HG03439 (cell line): ENCODE measurements around the gene RNU6-9.
"Not testable (repeated sequence)": the region's sequence is repeated elsewhere in the genome, so short reads cannot be mapped to it uniquely, and the experiment has no call there.

Source experiments
- ATAC-seq: cut with Tn5 transposase; IDR thresholded peaks from one replicate; pipeline ENCODE4 v1.9.1; 2021; ENCODE audit warnings: mild to moderate bottlenecking, moderate library complexity; ENCODE audit not compliant: unreplicated experiment

Gene RNU6-9

DNA sequence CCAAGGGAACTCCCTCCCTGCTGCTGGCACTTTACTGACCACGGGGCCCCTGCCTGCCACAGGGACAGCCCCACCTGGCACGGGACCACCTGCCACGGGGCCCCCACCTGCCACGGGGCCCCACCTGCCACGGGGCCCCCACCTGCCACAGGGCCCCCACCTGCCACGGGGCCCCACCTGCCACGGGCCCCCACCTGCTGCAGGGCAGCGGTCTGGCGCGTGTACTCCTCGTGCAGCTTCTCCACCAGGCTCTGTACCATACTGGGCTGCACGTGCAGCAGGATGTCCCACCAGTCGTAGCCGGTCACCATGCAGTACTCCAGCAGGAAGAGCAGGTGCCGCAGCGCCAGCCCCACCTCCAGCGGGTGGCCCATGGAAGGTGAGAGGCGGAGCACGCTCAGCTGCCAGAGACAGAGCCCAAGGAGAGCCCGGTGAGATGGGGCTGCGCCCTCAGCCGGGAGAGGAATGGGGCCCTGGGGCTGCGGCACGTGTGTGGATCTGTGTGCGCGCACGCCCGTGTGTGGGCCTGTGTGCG, 16.4 kb upstream of the RNU6-9 start:
- ATAC-seq, result no peak

DNA sequence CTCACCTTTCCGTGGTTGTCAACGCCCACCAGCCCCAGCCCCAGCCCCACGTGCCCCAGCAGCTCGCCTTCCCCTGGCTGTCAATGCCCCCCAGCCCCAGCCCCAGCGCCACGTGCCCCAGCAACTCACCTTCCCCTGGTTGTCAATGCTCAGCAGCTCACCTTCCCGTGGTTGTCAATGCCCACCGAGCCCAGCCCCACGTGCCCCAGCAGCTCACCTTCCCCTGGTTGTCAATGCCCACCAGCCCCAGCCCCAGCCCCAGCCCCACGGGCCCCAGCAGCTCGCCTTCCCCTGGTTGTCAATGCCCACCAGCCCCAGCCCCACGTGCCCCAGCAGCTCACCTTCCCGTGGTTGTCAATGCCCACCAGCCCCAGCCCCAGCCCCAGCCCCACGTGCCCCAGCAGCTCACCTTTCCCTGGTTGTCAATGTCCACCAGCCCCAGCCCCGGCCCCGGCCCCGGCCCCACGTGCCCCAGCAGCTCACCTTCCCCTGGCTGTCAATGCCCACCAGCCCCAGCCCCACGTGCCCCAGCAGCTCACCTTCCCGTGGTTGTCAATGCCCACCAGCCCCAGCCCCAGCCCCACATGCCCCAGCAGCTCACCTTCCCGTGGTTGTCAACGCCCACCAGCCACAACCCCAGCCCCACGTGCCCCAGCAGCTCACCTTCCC, 15.2 kb upstream of the RNU6-9 start:
- ATAC-seq, result not testable (repeated sequence)

DNA sequence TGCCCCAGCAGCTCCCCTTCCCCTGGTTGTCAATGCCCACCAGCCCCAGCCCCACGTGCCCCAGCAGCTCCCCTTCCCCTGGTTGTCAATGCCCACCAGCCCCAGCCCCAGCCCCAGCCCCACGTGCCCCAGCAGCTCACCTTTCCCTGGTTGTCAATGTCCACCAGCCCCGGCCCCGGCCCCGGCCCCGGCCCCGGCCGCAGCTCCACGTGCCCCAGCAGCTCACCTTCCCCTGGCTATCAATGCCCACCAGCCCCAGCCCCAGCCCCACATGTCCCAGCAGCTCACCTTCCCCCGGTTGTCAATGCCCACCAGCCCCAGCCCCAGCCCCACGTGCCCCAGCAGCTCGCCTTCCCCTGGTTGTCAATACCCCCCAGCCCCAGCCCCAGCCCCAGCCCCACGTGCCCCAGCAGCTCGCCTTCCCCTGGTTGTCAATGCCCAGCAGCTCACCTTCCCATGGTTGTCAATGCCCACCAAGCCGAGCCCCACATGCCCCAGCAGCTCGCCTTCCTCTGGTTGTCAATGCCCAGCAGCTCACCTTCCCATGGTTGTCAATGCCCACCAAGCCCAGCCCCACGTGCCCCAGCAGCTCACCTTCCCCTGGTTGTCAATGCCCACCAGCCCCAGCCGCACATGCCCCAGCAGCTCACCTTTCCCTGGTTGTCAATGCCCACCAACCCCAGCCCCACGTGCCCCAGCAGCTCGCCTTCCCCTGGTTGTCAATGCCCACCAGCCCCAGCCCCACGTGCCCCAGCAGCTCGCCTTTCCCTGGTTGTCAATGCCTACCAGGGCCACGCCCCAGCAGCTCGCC, 14.3 kb upstream of the RNU6-9 start:
- not testable (repeated sequence) for ATAC-seq

DNA sequence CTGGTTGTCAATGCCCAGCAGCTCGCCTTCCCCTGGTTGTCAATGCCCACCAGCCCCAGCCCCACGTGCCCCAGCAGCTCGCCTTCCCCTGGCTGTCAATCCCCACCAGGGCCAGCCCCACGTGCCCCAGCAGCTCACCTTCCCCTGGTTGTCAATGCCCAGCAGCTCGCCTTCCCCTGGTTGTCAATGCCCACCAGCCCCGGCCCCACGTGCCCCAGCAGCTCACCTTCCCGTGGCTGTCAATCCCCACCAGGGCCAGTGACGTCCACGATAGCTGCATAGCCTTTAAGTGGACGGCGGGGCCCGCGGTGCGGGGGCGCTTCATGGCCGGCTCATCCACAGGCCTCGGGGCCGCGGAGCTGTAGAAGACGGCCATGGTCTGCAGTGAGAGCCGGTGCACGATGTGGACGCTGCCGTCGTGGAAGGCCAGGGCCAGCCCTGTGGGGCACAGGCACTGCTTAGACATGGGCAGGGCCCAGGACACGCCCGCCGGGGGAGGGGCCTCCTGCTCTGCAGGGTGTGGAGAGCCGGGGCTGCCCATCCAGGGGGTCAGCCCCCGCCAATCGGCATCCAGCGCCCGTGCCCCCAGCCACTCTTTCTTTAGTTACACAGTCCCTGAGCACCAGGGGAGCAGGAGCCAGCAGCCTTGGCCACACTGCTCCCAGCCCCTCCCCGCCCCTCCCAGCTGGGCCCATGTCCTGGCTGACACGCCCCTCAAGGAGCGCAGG, 13.4 kb upstream of the RNU6-9 start:
- ATAC-seq, result no peak

DNA sequence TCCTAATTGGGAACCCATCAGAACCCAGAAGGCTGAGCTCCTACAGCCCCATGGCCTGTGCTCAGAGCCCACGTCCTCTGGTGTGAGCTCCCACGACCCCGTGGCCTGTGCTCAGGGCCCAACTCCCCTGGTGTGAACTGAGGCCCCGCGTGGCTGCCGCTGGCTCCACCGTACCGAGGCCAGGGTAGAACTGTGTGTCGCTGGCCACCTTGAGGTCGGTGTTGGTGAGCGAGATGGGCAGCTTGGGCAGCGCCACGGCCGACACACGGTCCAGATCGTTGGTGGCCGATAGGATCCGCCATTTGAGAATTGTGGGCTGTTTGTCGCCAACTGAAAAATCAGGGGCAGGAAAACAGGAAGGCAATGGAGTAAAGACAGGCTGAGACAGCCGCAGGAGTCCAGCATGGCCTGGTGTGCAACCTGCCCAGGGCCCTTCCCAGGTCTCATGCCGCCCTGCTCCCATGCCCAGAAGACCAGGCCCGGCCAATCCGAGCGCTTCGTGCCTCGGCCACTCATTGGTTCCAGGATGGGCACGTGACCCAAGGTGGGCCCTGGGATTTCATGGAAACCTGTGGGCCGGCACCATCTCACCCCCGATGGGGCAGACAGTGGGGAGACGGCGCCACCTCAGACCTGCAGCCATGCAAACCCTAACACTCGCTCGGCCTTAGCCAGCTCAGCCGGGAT, 11.8 kb upstream of the RNU6-9 start:
- ATAC-seq, result no peak

DNA sequence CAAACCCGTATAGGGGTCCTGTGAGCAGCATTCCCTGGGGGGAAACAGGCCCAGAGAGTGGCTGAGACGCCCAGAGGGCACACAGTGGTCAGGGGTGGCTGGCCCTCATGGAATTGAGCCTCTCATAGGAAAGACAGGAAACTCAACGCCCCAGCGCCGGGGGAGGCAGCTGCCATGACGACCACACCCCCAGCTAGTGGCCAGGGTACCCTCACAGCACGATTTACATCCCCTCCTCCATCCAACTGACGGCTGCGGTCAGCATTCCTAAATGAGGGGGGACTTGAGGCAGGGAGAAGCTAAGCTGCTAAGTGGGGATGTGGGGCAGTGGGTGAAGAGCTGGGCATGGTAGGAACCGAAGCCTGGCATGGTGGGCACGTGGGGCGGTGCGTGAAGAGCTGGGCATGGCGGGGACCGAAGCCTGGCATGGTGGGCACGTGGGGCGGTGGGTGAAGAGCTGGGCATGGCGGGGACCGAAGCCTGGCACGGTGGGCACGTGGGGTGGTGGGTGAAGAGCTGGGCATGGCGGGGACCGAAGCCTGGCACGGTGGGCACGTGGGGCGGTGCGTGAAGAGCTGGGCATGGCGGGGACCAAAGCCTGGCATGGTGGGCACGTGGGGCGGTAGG, 10.3 kb upstream of the RNU6-9 start:
- no peak for ATAC-seq

DNA sequence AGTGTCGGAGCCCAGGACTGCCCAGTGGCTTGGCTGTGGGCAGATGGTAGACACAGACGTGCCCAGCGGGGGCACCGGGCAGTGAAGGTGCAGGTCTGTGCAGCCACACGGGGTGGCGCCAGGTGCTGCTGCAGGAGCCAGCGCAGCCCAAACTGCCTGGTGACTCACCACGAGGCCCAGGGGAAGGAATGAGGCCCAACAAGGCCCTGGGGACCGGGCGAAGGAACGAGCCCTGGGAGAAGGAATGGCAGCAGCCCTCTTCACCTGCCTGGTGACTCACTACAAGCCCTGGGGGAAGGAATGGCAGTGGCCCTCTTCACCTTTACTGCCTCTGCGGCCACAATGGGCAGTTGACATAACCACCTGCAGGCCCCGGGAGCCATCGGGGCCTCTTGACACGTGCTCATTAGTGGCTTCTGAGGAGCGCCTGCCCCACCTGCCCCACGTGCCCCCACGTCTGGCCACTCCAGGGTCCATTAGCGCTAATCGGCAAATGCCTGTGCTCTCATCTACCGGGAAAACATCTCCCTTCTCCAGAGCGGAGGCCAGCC, 9.5 kb upstream of the RNU6-9 start:
- ATAC-seq, result no peak

DNA sequence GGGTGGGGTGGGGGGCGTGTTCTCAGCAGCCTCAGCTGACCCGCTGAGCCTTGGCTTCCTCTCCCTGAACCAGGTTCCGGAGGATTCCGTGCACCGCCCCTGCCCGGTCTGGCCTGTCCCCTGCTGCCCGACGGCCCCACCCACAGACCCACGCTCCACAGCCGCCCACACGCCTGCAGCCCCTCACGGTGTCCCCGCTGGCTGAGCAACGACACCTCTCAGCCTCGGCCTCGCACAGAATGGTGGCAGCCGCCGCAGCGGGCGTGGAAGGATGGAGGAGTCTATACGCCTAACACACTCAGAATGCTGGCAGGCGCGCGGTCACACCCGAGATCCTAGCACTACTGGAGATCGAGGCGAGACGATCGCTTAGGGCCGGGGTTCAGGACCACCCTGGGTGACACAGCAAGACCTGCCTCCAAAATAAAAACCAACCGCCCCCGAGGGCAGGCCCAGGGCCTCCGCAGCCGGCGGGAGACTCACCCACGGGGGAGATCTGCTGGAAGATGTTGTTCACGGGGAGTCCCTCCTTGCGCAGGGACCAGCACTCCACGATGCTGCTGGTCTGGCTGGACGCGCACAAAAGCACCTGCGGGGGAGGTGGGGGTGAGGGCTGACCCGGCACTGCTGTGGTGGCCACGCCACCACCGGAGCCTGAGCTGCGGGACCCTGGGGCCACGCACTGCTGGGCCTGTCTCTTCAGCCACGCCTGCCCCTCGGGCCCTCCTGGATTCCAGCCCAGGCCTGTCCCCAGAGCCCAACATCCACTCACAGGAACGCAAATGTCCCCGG, 8.7 kb upstream of the RNU6-9 start:
- ATAC-seq, result no peak

DNA sequence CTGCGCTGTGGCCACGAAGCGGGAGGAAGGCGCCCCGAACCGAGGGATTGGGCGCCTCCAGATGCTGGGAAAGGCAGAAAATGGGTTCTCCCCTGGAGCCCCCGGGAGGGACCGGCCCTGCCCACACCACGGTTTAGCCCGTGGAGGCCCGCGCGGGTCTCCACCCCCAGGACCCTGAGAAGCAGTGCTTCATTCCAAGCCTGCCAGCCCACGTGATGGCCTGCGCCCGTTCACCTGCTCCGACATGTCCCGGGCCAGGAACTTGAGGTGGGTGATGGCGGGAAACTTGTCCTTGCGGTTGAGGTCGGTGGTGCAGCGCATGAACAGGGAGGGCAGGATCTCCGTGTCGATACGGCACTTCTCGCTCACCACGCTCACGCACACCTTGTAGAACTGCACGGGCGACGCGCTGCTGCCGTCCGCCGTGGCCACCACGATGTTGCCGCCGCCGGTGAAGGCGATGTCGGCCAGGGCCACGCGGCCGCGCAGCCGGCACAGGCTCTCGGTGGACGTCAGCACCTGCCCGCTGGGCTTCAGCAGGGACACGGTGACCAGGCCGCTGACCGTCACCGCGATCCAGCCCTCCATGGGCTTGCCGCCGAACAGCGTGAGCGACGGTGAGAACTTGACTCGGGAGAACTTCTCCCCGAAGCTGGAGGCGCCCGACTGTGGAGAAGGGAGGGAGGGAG, 7.6 kb upstream of the RNU6-9 start:
- no peak for ATAC-seq

DNA sequence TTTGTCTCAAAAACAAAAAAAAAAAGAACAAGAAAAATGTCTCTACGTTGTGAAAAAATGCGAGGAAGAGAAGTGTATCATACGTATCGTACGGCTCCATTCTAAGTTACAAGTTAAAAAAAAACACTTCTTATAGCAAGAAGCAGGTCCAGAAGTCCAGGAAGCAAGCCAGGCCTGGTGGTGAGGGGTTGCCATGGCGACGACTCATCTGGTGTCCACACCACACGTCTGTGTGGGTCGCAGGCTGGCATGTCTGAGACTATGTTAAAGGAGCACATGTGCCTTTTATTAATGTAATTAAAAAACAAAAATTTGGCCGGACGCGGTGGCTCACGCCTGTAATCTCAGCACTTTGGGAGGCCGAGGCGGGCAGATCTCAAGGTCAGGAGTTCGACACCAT, 6.2 kb upstream of the RNU6-9 start:
- no peak for ATAC-seq

DNA sequence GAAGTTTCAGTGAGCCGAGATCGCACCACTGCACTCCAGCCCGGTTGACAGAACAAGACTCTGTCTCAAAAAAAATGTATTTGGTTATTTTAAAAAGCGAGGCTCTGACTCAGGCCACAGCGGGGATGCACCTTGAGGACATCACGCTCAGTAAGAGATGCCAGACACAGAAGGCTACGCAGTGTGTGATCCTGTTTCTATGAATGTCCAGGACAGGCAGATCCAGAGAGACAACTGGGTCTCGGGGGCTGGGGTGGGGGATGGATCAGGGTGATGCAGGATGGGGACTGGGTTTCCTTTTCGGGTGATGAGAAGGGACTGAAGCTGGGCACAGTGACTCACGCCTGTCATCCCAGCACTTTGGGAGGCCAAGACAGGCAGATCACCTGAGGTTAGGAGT, 5.7 kb upstream of the RNU6-9 start:
- ATAC-seq, result no peak

DNA sequence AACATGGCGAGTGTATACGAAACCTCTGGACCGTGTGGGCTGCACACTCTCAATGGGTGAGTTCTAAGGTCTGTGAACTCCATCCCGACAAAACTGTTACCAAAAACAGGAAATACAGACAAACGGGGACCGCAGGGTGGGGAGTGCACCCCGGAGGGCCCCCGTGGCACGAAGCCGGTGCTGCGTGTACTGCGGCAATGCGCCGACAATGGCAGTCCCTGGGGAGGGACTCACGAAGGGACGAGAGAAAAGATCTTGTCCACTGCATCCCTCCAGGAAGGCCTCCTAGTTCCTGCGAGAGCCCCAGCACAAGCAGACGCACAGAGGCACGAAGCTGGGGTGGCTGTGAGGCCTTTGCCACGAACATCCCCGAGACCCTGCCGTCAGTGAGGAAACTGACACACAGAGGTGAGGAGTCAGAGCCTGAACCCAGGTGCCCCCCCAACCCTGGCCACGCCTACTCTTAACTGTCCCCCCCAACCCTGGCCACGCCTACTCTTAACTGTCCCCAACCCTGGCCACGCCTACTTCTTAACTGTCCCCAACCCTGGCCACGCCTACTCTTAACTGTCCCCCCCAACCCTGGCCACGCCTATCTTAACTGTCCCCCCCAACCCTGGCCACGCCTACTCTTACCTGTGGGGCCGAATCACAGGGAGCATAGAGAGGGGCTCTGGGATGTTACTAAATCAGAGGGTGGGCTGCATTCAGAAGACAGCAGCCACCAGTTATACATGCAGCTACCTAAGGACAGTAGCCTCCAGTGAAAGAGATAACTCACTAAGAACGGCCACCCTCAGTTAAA, 4.5 kb upstream of the RNU6-9 start:
- no peak for ATAC-seq

DNA sequence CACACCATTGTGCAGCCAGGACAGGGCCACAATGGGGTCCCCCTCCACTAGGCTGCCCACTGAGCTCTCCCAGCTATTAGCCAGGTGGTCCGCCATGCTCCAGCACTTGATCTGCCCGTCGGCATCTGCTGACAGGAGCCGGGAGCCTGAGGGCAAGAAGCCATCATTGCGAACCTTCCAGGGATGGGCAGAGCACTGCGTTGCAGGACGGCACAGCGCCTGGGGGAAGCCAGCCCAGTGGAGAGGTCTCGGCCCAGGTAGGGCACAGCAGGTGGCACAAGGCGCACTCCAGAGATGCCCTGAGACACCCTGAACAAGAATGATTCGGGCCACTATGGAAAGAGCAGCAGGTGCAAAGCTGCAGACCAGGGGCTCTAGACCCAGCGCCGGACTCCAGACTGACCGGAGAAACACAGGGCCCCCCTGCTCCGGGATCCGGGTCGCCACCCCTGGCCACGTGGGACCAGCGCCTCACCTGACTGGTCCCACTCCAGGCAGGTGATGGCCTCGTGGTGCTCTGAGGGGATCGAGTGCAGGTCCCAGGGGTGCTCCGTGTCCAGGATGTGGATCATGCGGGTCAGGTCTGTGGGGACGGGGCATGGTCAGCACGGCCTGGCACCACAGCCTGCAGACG, 3.5 kb upstream of the RNU6-9 start:
- ATAC-seq, result no peak

DNA sequence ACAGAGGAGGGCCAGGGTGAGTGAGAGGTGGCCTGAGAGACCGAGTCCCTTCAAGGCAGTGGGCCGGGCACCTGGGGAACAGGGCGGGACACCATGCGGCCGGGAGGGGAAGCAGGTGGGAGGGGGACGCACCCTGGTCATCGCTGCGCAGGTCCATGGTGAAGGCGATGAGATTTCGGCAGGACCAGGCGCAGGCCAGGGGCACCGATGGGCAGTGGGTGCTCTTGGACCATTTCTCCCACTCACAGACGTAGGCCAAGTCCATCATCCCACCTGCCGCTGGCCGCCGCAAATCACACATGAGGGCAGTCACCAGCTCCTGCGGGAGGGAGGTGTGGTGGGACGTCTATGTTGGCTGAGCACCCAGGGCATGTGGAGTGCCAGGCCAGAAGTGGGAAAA, 2.5 kb upstream of the RNU6-9 start:
- ATAC-seq, result no peak

DNA sequence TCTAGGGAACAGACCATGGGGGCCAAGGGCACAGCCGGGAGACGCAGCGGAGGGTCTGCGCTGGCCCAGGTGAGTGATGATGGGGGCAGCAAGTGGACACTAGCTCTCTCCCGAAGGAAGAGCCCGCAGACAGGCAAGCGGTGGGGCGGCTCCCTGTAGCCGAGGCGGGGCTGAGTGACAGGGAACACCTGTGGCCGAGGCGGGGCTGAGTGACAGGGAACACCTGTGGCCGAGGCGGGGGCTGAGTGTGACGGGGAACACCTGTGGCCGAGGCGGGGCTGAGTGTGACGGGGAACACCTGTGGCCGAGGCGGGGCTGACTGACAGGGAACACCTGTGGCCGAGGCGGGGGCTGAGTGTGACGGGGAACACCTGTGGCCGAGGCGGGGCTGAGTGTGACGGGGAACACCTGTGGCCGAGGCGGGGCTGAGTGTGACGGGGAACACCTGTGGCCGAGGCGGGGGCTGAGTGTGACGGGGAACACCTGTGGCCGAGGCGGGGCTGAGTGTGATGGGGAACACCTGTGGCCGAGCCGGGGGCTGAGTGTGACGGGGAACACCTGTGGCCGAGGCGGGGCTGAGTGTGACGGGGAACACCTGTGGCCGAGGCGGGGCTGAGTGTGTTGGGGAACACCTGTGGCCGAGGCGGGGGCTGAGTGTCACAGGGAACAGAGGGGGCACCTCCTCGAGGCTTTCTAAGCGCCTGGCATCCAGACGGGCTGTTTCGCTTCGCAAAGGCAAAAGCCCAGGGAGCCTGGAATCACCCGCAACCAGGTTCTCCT, 1.7 kb upstream of the RNU6-9 start:
- ATAC-seq, result not testable (repeated sequence)

DNA sequence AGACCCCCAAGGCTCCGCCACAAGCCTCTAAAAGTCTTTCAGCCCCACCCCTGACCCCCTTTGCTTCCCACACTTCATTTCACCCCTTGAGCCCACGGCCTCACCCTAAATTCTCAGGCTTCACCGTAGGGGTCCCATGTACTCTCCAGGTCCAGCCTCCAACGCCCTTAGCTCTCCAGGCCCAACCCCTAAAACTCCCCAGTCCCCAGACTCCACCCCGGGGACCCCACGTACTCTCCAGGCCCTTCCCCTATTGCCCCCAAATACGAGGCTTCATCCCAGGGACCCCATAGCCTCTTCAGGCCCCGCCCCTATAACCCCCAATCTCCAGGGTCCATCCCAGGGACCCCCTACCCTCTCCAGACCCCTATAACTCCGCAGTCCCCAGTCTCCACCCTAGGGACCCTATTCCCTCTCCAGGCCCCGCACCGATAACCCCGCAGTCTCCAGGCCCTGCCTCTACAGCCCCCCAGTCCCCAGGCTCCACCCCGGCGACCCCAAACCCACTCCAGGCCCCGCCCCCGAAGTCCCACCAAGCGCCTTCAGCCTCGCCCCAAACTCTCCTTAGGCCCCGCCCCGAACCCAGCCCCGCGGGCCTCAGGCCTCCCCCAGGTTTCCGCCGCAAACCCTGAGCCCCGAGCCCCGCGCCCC, 916 bp upstream of the RNU6-9 start:
- ATAC-seq, result peak; percentile 9
